ENCODE results near the gene ANK3.
"Not testable (repeated sequence)": the region's sequence is repeated elsewhere in the genome, so short reads cannot be mapped to it uniquely, and the experiment has no call there.

Gene ANK3

DNA sequence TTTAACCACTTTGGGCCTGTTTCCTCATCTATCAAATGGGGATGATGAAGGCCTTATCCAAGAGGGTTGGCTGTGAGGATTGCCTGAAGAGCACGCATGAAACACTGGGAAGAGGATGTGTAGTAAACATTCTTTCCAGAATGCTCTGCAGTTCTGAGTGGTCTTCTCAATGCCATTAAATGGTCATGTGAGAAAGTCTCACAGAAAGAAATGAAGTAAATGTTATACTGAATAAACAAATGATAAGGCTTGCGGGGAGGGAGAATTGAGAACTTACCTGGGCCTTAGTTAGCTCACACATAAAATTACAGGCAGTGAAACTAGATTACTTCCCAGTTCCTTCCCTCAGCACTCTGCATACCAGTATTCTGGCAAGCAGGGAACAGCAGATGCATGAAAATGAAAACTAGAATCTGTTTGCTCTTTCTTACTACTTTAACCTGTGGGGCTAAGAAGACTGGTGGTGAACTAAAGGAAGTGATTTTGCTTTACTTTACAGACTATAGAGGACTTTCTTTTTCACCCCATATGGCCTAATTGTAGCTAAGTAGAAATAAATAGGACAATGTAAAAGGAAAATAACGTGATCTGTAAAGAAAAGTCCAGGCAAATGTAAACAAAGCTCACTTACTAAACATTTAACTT, 348.1 kb downstream of the ANK3 start:
- no peak overlapping the region for H3K4me3 Mint-ChIP-seq
- H3K36me3 Mint-ChIP-seq (ENCODE audit: low read depth): peaks cover 34% of the 10 kb centered on the region
- no peaks in the 10 kb centered on the region for H3K27me3 Mint-ChIP-seq (ENCODE audit: low read depth)
- no peaks in the 10 kb centered on the region for H3K4me1 Mint-ChIP-seq
- TF ChIP-seq, protein P1, sequence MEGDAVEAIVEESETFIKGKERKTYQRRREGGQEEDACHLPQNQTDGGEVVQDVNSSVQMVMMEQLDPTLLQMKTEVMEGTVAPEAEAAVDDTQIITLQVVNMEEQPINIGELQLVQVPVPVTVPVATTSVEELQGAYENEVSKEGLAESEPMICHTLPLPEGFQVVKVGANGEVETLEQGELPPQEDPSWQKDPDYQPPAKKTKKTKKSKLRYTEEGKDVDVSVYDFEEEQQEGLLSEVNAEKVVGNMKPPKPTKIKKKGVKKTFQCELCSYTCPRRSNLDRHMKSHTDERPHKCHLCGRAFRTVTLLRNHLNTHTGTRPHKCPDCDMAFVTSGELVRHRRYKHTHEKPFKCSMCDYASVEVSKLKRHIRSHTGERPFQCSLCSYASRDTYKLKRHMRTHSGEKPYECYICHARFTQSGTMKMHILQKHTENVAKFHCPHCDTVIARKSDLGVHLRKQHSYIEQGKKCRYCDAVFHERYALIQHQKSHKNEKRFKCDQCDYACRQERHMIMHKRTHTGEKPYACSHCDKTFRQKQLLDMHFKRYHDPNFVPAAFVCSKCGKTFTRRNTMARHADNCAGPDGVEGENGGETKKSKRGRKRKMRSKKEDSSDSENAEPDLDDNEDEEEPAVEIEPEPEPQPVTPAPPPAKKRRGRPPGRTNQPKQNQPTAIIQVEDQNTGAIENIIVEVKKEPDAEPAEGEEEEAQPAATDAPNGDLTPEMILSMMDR (IDR thresholded peaks at IDR 0.05; ENCODE audit: unreplicated experiment in 3 of 3): no peak
- no peaks in the 10 kb centered on the region for H3K9me3 Mint-ChIP-seq
- H3K27ac Mint-ChIP-seq: peak overlapping the region in 1 of 3 experiments; percentile 17

DNA sequence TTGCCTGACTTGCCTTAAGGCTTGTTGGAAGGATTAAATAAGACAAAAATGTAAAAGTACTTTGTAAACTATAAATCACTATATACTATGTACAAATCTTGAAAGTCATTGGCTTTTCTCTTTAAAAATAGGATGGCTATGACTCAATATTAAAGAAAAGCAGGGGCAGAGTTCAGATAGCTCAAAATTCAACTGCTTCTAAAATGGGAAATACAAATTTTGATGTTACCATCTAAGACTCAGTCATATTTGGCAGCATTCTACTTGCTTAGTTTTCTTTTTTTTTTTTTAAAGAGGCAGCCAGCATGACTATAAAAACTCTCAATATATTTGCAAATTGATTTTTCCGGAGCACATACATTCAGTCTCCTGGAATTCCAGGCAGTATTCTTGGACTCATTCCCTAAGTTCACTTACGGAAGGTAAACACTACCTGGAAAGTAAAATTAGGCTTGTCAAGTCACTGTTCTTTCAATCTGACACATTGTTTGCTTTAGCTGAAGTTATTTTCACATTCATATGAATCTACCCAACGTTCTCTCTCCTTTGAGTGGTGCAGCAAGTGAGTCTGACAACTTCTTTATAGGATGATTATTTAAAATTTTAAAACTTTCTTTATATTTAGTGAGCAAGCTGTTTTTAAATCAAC, 349.5 kb downstream of the ANK3 start:
- Mint-ChIP-seq H3K9me3 (no peaks in the 10 kb centered on the region), H3K4me3 (no peak overlapping the region), H3K4me1 (no peaks in the 10 kb centered on the region), H3K27ac (no peak overlapping the region), H3K27me3 (ENCODE audit: low read depth) (no peaks in the 10 kb centered on the region), H3K36me3 (ENCODE audit: low read depth) (peaks cover 34% of the 10 kb centered on the region)
- TF ChIP-seq, protein P1 (IDR thresholded peaks at IDR 0.05; ENCODE audit: unreplicated experiment in 3 of 3): no peak

DNA sequence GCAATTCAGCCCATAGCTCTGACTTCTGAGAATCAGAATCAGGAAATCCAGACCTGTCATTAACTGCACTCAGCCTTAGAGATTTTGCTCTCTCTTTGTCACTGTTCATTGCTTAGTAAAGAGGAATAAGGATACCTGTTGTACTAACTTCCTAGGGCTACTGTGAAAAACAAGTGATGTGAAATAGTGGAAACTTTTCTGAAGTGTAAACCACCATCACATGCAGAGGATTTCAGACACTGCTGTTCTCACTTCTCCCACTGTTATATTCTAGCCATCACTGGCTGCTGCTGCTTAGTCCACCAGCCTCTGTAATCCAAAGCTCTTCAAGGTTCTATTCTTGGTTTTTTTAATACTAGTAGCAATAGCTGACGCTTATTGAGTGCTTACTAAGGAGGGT, 353.7 kb downstream of the ANK3 start:
- no peak overlapping the region for H3K4me3 Mint-ChIP-seq
- peaks cover 8% of the 10 kb centered on the region for H3K4me1 Mint-ChIP-seq
- no peaks in the 10 kb centered on the region for H3K27me3 Mint-ChIP-seq (ENCODE audit: low read depth)
- TF ChIP-seq, protein P1 (IDR thresholded peaks at IDR 0.05; ENCODE audit: unreplicated experiment in 3 of 3): no peak
- peaks cover 31% of the 10 kb centered on the region for H3K36me3 Mint-ChIP-seq (ENCODE audit: low read depth)
- H3K27ac Mint-ChIP-seq: no peak overlapping the region
- H3K9me3 Mint-ChIP-seq: no peaks in the 10 kb centered on the region

DNA sequence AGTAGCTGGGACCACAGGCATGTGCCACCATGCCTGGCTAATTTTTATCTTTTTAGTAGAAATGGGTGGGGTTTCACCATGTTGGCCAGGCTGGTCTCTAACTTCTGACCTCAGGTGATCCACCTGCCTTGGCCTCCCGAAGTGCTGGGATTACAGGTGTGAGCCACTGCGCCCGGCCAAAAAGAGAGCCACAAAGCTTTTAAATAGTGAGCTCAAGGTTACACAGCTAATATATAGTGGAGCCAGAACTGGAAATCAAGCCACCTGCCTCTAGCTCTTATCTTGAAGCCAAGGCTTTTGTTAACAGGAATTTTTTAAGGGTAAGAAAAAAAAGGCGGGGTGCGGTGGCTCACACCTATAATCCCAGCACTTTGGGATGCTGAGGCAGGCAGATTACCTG, 354.3 kb downstream of the ANK3 start:
- peaks cover 32% of the 10 kb centered on the region for H3K36me3 Mint-ChIP-seq (ENCODE audit: low read depth)
- not testable (repeated sequence) for H3K9me3 Mint-ChIP-seq; H3K4me1 Mint-ChIP-seq; H3K4me3 Mint-ChIP-seq; H3K27ac Mint-ChIP-seq; H3K27me3 Mint-ChIP-seq (ENCODE audit: low read depth)

DNA sequence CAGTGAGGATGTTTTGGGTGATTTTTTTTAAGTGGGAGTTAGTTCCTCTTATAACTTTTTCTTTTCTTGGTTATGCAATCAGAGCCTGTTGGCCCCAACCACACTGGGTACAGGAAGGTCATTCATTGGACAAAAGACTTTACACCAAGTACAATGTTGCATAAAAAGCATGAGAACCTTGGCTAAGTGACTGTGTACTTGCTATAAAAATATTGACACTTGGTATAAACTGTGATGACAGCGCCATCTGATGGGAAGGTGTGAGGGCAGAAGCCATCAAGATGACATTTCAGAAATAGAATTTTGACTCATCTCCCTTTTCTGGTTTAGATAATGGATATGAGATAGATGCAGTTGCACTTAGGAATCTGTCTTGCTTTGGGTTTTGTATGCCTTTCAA, 357.0 kb downstream of the ANK3 start:
- H3K4me3 Mint-ChIP-seq: no peak overlapping the region
- H3K9me3 Mint-ChIP-seq: no peaks in the 10 kb centered on the region
- H3K4me1 Mint-ChIP-seq: peaks cover 8% of the 10 kb centered on the region
- no peaks in the 10 kb centered on the region for H3K27me3 Mint-ChIP-seq (ENCODE audit: low read depth)
- H3K27ac Mint-ChIP-seq: no peak overlapping the region
- peaks cover 23% of the 10 kb centered on the region for H3K36me3 Mint-ChIP-seq (ENCODE audit: low read depth)
- TF ChIP-seq, protein P1 (IDR thresholded peaks at IDR 0.05; ENCODE audit: unreplicated experiment in 3 of 3): peak; percentile 38 to 53 (median 40)

DNA sequence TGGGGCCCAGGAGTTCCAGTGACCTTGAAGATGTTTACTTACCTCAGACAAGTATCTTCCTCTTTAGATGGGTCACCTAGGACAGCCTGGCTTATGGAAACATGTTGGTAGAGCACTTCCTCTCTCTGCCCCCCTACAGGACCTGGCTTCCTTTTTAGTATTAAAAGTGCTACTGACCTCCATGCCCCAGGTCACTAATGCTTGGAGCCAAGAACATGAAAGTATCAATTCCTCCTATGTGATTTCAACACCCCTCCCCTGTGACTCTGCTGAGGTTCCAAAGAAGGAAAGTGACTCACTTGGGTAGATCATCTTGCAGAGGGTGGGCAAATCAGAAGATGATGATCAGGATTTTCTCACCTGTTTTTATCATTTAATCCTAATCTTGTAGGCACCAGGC, 358.0 kb downstream of the ANK3 start:
- H3K4me1 Mint-ChIP-seq: peaks cover 8% of the 10 kb centered on the region

More for the DNA sequence above, 358.0 kb downstream of the ANK3 start:
- TF ChIP-seq, protein P1 (IDR thresholded peaks at IDR 0.05; ENCODE audit: unreplicated experiment in 3 of 3): no peak
- Mint-ChIP-seq H3K4me3 (no peak overlapping the region), H3K27ac (peak overlapping the region in 2 of 3 experiments; percentile 15 to 61), H3K27me3 (ENCODE audit: low read depth) (no peaks in the 10 kb centered on the region), H3K9me3 (no peaks in the 10 kb centered on the region), H3K36me3 (ENCODE audit: low read depth) (peaks cover 14% of the 10 kb centered on the region)

All from nephron (organoid).